Measurements from ENCODE around the gene EN2.

- TF ChIP-seq CTCF (IDR thresholded peaks at IDR 0.05): no peak
- no peak for TF ChIP-seq ZFX (IDR thresholded peaks at IDR 0.05; ENCODE audit: borderline replicate concordance)
Observed at GRCh38 chr7:155426543-155427410, 31.2 kb upstream of the EN2 start.
